Smooth muscle cell (in vitro differentiated cells): ENCODE data around the gene TMEM184A. TPM values are rescaled to one million over a fixed set of nuclear protein-coding genes. Genes with fewer than 3 reads are reported as not detected.

Experiments used
- DNase-seq: peaks from one replicate; lab custom pipeline; 2025; ENCODE audit not compliant: unreplicated experiment; lab: John Stamatoyannopoulos, UW
- H2AFZ ChIP-seq: fragments of 200-600 bp; sonication (generic); 2 replicates; pipeline ENCODE4 v1.6.0; 2016; ENCODE audit warnings: antibody characterized with exemption, low read depth, mild to moderate bottlenecking
- H3F3A ChIP-seq: fragments of 200-600 bp; sonication (generic); 2 replicates; pipeline ENCODE4 v1.6.0; 2017; ENCODE audit warnings: antibody characterized with exemption, low read depth
- H3K27ac ChIP-seq: fragments of 200-600 bp; sonication (generic); 2 replicates; pipeline ENCODE4 v1.5.1; 2016; ENCODE audit warnings: low read depth, mild to moderate bottlenecking
- H3K27me3 ChIP-seq: fragments of 200-600 bp; sonication (generic); 2 replicates; pipeline ENCODE4 v1.6.1; 2016; ENCODE audit warnings: low read depth, mild to moderate bottlenecking
- H3K36me3 ChIP-seq: fragments of 200-600 bp; sonication (generic); 2 replicates; pipeline ENCODE4 v1.5.1; 2016; ENCODE audit warnings: low read depth
- H3K4me1 ChIP-seq: fragments of 200-600 bp; sonication (generic); 2 replicates; pipeline ENCODE4 v1.5.1; 2016; ENCODE audit warnings: low read depth
- H3K4me2 ChIP-seq: fragments of 200-600 bp; sonication (generic); 2 replicates; pipeline ENCODE4 v1.6.0; 2016; ENCODE audit warnings: mild to moderate bottlenecking
- H3K4me3 ChIP-seq: fragments of 200-600 bp; sonication (generic); 2 replicates; pipeline ENCODE4 v1.5.1; 2016; ENCODE audit warnings: mild to moderate bottlenecking
- H3K79me2 ChIP-seq: fragments of 200-600 bp; sonication (generic); 2 replicates; pipeline ENCODE4 v1.6.0; 2016; ENCODE audit warnings: low read depth, mild to moderate bottlenecking
- H3K9ac ChIP-seq: fragments of 200-600 bp; sonication (generic); 2 replicates; pipeline ENCODE4 v1.6.0; 2016; ENCODE audit warnings: low read depth
- H3K9me3 ChIP-seq: fragments of 200-600 bp; sonication (generic); replicated peaks from 2 replicates; pipeline ENCODE4 v1.5.1; 2016; ENCODE audit warnings: low read depth
- H4K20me1 ChIP-seq: fragments of 200-600 bp; sonication (generic); 2 replicates; pipeline ENCODE4 v1.6.0; 2016; ENCODE audit warnings: low read depth
- WGBS: methylation state at CpG from one replicate; pipeline ENCODE4 v1.1.7; 2016; ENCODE audit warnings: low lambda C conversion rate; 5-methylcytosine and 5-hydroxymethylcytosine counted together
- polyA plus RNA-seq: library from polyadenylated mRNA; unstranded; fragments of >200 nt; fragmentation: Nextera tagmentation; extraction: Ambion mirVana; gene quantifications from 2 replicates; pipeline ENCODE4 v1.2.1, GENCODE V29; 2016
- total RNA-seq: library from RNA; depleted of rRNA; stranded (reverse); fragments of >200 nt; gene quantifications from 2 replicates; pipeline ENCODE4 v1.2.3, GENCODE V29; 2014
- TF ChIP-seq, protein P1 (sequence below): fragments of 200-600 bp; sonication (generic); IDR thresholded peaks from 2 replicates; pipeline ENCODE4 v1.5.1; 2017; ENCODE audit warnings: borderline replicate concordance, mild to moderate bottlenecking, antibody characterized with exemption; ENCODE audit not compliant: insufficient read depth, poor library complexity, severe bottlenecking

TMEM184A gene
- total and polyA plus RNA-seq, 2 experiments from 2014 or later, result 1.6 to 4.8 TPM

DNA sequence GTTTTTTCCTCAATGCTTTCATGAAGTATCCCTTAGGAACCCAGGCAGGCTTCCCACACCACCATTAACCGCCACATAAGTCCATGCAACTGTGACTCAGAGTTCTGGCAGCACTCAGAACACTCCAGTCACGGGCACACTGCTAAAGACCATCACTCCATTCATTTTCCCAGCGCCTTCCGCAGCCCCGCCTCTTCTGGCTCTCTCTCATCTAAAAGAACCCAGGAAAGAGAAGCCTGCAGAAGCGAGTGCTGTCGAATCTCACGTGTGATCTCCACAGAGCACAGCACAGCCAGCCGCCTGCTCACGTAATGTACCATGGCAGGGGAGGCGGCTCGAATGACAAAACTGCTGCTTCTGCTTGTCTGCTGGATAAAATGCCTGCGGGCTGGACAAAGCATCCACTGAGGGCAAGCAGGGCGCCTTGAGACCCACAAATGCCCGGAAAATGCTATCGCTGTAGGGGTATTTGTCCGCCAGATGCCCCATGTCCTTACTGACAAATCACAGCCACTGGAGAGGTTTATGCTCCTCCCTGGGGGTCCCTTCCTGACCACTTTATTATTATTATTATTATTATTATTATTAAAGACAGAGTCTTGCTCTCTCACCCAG lies 12.0 kb upstream of the TMEM184A start:
- DNase-seq, result peak; percentile 40
- no peak overlapping the region for H2AFZ ChIP-seq
- TF ChIP-seq, protein P1, sequence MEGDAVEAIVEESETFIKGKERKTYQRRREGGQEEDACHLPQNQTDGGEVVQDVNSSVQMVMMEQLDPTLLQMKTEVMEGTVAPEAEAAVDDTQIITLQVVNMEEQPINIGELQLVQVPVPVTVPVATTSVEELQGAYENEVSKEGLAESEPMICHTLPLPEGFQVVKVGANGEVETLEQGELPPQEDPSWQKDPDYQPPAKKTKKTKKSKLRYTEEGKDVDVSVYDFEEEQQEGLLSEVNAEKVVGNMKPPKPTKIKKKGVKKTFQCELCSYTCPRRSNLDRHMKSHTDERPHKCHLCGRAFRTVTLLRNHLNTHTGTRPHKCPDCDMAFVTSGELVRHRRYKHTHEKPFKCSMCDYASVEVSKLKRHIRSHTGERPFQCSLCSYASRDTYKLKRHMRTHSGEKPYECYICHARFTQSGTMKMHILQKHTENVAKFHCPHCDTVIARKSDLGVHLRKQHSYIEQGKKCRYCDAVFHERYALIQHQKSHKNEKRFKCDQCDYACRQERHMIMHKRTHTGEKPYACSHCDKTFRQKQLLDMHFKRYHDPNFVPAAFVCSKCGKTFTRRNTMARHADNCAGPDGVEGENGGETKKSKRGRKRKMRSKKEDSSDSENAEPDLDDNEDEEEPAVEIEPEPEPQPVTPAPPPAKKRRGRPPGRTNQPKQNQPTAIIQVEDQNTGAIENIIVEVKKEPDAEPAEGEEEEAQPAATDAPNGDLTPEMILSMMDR, result no peak
- H3K79me2 ChIP-seq, result peaks cover 10% of the 10 kb centered on the region
- WGBS, result 50% methylated on average over 17 of the region's 17 CpGs
- no peak overlapping the region for H3K4me3 ChIP-seq
- peaks cover 17% of the 10 kb centered on the region for H3K4me1 ChIP-seq
- peak overlapping the region; percentile 64 for H3K9ac ChIP-seq
- no peaks in the 10 kb centered on the region for H3K36me3 ChIP-seq
- H3K9me3 ChIP-seq, result no peaks in the 10 kb centered on the region
- peak overlapping the region; percentile 87 for H3K27ac ChIP-seq
- H3F3A ChIP-seq, result peaks cover 28% of the 10 kb centered on the region
- H4K20me1 ChIP-seq, result no peaks in the 10 kb centered on the region
- H3K4me2 ChIP-seq, result peak overlapping the region; percentile 88
- no peaks in the 10 kb centered on the region for H3K27me3 ChIP-seq

DNA sequence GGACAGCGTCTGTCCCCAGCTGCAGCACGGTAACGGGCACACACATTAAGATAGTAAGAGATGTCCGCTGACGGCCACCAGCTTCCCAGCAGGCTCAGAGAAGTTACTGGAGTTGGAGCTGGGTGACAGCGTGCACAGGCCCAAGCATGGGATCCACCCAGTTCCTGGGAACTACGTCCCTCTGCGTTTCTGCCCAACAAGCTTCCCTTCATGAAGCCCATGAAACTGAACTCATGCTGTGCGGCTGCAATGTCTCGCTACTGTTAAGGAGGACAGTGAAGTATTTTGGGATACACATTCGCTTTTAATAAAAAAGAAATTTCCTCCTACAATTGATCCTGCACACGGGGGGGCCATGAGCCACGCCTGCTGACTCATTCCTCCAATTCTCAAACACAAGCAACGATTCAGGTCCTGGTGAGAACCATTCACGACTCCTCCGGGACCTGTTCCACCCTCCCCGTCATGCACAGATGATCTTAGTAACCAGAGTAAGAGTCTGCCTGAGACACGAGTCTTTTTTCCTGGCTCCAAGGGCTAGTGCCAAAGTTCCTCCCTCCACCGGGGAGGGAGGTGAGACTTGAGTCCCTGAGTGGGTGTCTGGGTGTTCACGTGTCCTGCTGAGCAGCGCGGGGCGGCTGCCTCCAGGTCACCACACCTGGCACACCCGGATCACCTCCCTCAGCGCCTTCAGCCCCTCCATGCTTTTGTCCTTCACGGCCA lies 11.2 kb upstream of the TMEM184A start:
- H3F3A ChIP-seq, result peaks cover 22% of the 10 kb centered on the region
- no peaks in the 10 kb centered on the region for H4K20me1 ChIP-seq
- H3K4me1 ChIP-seq, result peaks cover 17% of the 10 kb centered on the region
- H3K27ac ChIP-seq, result peak overlapping the region; percentile 87
- DNase-seq, result no peak
- peaks cover 10% of the 10 kb centered on the region for H3K79me2 ChIP-seq
- H3K4me3 ChIP-seq, result no peak overlapping the region
- H2AFZ ChIP-seq, result no peak overlapping the region
- H3K27me3 ChIP-seq, result no peaks in the 10 kb centered on the region
- peak overlapping the region; percentile 64 for H3K9ac ChIP-seq
- H3K36me3 ChIP-seq, result no peaks in the 10 kb centered on the region
- WGBS, result 67% methylated on average over 26 of the region's 26 CpGs
- H3K4me2 ChIP-seq, result peak overlapping the region; percentile 88
- H3K9me3 ChIP-seq, result no peaks in the 10 kb centered on the region
- TF ChIP-seq, protein P1, result no peak

GRCh38 chr7:1566687-1567048 lies 10.7 kb upstream of the TMEM184A start:
- Histone ChIP-seq H3K27me3 (no peaks in the 10 kb centered on the region), H3K4me1 (peaks cover 17% of the 10 kb centered on the region), H3K9me3 (no peaks in the 10 kb centered on the region), H3K27ac (peak overlapping the region; percentile 87), H3K9ac (no peak overlapping the region), H4K20me1 (no peaks in the 10 kb centered on the region), H3K36me3 (no peaks in the 10 kb centered on the region), H2AFZ (no peak overlapping the region), H3K4me2 (peak overlapping the region; percentile 88), H3F3A (peaks cover 21% of the 10 kb centered on the region), H3K79me2 (peaks cover 10% of the 10 kb centered on the region), H3K4me3 (no peak overlapping the region)
- TF ChIP-seq, protein P1, result no peak
- WGBS, result 48% methylated on average over 9 of the region's 13 CpGs
- no peak for DNase-seq
